Activated gamma-delta T cell (primary cell): ENCODE measurements around the gene ZNF267.
"Not testable (repeated sequence)": the region's sequence is repeated elsewhere in the genome, so short reads cannot be mapped to it uniquely, and the experiment has no call there.

Experiments
- DNase-seq: peaks from one replicate; lab custom pipeline; 2025; lab: John Stamatoyannopoulos, UW
- total RNA-seq, 2 donors: gene quantifications; one replicate each; lab custom pipeline; 2026; lab: John Stamatoyannopoulos, UW

Gene ZNF267
- total RNA-seq: 163 to 171 reads per million in 2 donors

GRCh38 chr16:31873556-31874365 is at the start of gene ZNF267:
ZNF267 (plus strand) TSS chr16:31873807; CDS start chr16:31873967, 160 bp downstream.
- peak; percentile 53 for DNase-seq

GRCh38 chr16:31833047-31833446 is 40.6 kb upstream of the ZNF267 start:
- no peak for DNase-seq

- DNase-seq: not testable (repeated sequence)
These were observed 37.2 kb upstream of the ZNF267 start for GRCh38 chr16:31836396-31836795.

- DNase-seq: no peak
These were observed 30.7 kb upstream of the ZNF267 start for GRCh38 chr16:31842864-31843263.

- not testable (repeated sequence) for DNase-seq
These were observed 25.0 kb upstream of the ZNF267 start for GRCh38 chr16:31848572-31848971.

GRCh38 chr16:31853291-31853690 is 20.3 kb upstream of the ZNF267 start:
- no peak for DNase-seq

- no peak for DNase-seq
These were observed 13.1 kb upstream of the ZNF267 start for GRCh38 chr16:31860508-31860907.

DNA sequence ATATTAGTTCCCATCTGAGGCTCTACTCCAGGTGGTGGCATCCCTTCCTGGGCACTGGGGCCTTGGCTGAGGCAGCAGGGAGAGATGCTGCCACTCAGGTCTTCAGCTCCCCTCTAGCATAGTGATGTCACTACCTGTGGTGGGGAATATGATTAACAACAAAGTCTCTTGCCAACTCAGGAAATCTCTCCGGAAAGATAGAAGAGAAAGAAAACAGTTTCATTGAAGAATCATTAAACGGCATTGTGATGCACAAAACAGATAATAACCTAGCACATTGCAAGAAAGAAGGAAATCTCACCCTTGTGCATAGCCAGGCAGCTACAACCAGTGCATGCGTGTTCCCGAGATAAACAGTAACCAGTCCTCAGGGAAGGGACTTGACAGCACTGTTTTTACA is 12.2 kb upstream of the ZNF267 start:
- no peak for DNase-seq

DNA sequence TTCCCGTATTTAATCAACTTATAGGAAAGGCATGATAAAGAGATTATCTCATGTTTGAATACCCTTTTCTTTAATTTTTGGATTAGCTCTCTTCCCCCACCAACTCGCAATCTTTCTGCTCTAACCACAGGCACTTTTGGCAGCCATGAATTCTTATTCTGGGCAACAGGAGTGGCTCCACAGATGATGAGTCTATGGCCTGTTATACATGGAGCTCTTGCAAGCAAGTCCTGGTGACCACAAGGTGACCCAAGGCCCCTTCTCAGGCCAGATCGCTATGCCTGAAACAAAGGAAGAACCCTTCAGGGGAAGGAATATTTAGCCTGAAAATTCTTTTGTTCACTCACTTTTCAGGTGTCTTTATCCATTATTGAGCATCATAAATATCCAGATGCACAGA is 10.8 kb upstream of the ZNF267 start:
- no peak for DNase-seq

DNA sequence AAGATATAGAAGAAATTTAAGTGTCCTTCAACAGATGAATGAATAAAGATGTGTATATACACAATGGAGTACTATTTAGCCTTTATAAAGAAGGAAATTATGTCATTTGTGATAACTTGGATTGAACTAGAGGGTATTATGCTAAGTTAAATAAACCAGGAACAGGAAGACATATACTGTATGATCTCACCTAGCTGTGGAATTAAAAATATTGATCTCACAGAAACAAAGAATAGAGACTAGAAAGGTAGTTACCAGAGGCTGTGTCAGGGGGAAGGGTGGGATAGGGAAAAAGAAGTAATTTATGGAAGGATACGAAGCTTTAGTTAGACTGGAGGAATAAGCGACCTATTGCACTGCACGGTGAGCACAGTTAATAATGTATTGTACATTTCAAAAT is 5.4 kb upstream of the ZNF267 start:
- no peak for DNase-seq

GRCh38 chr16:31868691-31869167 is 4.9 kb upstream of the ZNF267 start:
- no peak for DNase-seq

- no peak for DNase-seq
These were observed 4.0 kb upstream of the ZNF267 start for GRCh38 chr16:31869511-31870201.

- no peak for DNase-seq
These were observed 2.8 kb upstream of the ZNF267 start for GRCh38 chr16:31870809-31871208.

GRCh38 chr16:31871510-31871909 is 2.1 kb upstream of the ZNF267 start:
- no peak for DNase-seq

GRCh38 chr16:31872201-31872600 is 1.4 kb upstream of the ZNF267 start:
- DNase-seq: no peak

DNA sequence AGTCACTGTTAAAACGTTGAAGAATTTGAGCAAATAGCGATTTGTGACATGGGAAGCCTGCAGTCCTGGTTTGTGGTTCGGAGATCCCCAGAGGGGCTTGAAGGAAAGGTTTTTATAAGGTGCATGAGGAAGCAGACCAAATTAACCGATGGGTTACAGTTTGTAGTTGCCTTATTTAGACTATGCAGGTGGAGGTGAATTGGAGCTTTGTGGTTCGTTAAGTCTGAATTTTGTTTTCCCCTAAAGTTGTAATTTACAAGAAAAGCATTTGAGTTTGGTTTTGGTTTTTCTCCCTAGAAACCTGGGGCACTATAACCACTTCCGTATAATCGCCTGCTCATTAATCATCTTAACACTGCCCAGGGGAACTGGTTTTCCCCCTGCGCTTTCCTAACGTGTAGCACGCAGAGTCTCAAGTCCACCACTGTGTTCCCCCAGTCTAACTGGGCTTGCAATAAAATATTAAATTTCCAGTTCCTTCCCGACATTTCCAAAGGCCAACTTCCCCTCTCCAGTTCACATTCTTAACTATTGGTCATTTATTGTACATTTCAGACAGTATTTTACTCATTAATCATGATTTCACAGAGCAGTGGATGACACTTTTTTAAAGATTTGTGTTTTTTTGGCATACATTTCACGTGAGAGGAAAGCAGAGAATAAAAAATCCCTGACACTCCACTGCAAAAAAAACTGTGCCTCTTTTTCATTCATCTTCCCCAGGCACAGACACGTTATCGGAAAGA is 932 bp downstream of the ZNF267 start:
- no peak for DNase-seq

GRCh38 chr16:31875112-31875803 is 1.7 kb downstream of the ZNF267 start:
- no peak for DNase-seq

GRCh38 chr16:31875928-31876547 is 2.4 kb downstream of the ZNF267 start:
- DNase-seq: no peak

- DNase-seq: no peak
These were observed 3.6 kb downstream of the ZNF267 start for GRCh38 chr16:31876951-31877828.
